OCI-LY3 (cell line): ENCODE data around the gene ZNF804A.

Experiments used
- H2AFZ ChIP-seq: fragments of 200-600, 300-600 bp; shearing (Covaris generic); 2 replicates; pipeline ENCODE4 v1.6.0; 2014; ENCODE audit warnings: antibody characterized with exemption, low read depth, low read length
- H3K27ac ChIP-seq: fragments of 200-600, 300-600 bp; sonication (generic); 2 replicates; pipeline ENCODE4 v1.5.1; 2014; ENCODE audit warnings: mild to moderate bottlenecking, low read length, moderate library complexity, mixed read lengths
- H3K27me3 ChIP-seq: fragments of 200-600, 300-600 bp; sonication (generic); 2 replicates; pipeline ENCODE4 v1.6.1; 2014; ENCODE audit warnings: low read depth, low read length, mixed read lengths
- H3K36me3 ChIP-seq: fragments of 200-600, 300-600 bp; sonication (generic); replicated peaks from 2 replicates; pipeline ENCODE3; 2014; ENCODE audit warnings: low read depth, low read length, mixed read lengths
- H3K4me1 ChIP-seq: fragments of 300-600, 200-600 bp; sonication (generic); 2 replicates; pipeline ENCODE4 v1.6.1; 2014; ENCODE audit warnings: low read length, mixed read lengths
- H3K4me2 ChIP-seq: fragments of 200-600, 300-600 bp; sonication (generic); 2 replicates; pipeline ENCODE4 v1.6.1; 2014; ENCODE audit warnings: low read length, mixed read lengths
- H3K4me3 ChIP-seq: fragments of 300-600, 200-600 bp; sonication (generic); 2 replicates; pipeline ENCODE4 v1.5.1; 2014; ENCODE audit warnings: antibody characterized with exemption, mild to moderate bottlenecking, low read length, moderate library complexity
- H3K79me2 ChIP-seq: fragments of 300-600, 200-600 bp; shearing (Covaris generic); 2 replicates; pipeline ENCODE4 v1.6.1; 2014; ENCODE audit warnings: mild to moderate bottlenecking, low read length, mixed read lengths
- H3K9ac ChIP-seq: fragments of 300-600, 200-600 bp; shearing (Covaris generic); 2 replicates; pipeline ENCODE4 v1.6.0; 2014; ENCODE audit warnings: mild to moderate bottlenecking, low read length, moderate library complexity
- H3K9me3 ChIP-seq: fragments of 200-600, 300-600 bp; shearing (Covaris generic); 2 replicates; pipeline ENCODE4 v1.6.1; 2014; ENCODE audit warnings: low read length, mixed read lengths; ENCODE audit not compliant: insufficient read depth
- H4K20me1 ChIP-seq: fragments of 200-600, 300-600 bp; sonication (generic); 2 replicates; pipeline ENCODE4 v1.6.1; 2016; ENCODE audit warnings: low read length, mixed read lengths; ENCODE audit not compliant: insufficient read depth
- CTCF ChIP-seq: fragments of 200-600, 300-600 bp; sonication (generic); IDR thresholded peaks from 2 replicates; pipeline ENCODE4 v1.5.1; 2014; ENCODE audit warnings: antibody characterized with exemption, low read length, low read depth
- EZH2phosphoT487 ChIP-seq: fragments of 200-600 bp; shearing (Covaris generic); IDR thresholded peaks from 2 replicates; pipeline ENCODE4 v1.6.1; 2018; ENCODE audit warnings: antibody characterized with exemption, mixed run types, low read depth

ZNF804A gene

GRCh38 chr2:184734338-184734737 is 136.0 kb downstream of the ZNF804A start:
- peaks cover 34% of the 10 kb centered on the region for H3K4me1 ChIP-seq
- H3K79me2 ChIP-seq: peaks cover 71% of the 10 kb centered on the region
- no peak overlapping the region for H3K27ac ChIP-seq
- no peak overlapping the region for H3K9ac ChIP-seq
- H4K20me1 ChIP-seq: peaks cover 3% of the 10 kb centered on the region; the same call in 1 of the 2 replicates
- no peak overlapping the region for H3K4me3 ChIP-seq
- no peaks in the 10 kb centered on the region for H3K27me3 ChIP-seq
- TF ChIP-seq CTCF: no peak
- no peak for TF ChIP-seq EZH2phosphoT487
- peaks cover 5% of the 10 kb centered on the region for H3K36me3 ChIP-seq
- H3K4me2 ChIP-seq: no peak overlapping the region
- no peaks in the 10 kb centered on the region for H3K9me3 ChIP-seq
- H2AFZ ChIP-seq: no peak overlapping the region

GRCh38 chr2:184735611-184736010 is 137.3 kb downstream of the ZNF804A start:
- H3K36me3 ChIP-seq: peaks cover 5% of the 10 kb centered on the region

GRCh38 chr2:184743096-184743495 is 144.8 kb downstream of the ZNF804A start:
- Histone ChIP-seq H4K20me1 (peaks cover 2% of the 10 kb centered on the region; the same call in 1 of the 2 replicates), H2AFZ (no peak overlapping the region), H3K36me3 (peaks cover under 1% of the 10 kb centered on the region), H3K9me3 (no peaks in the 10 kb centered on the region), H3K79me2 (peaks cover 32% of the 10 kb centered on the region), H3K4me1 (peaks cover 6% of the 10 kb centered on the region; the same call in 1 of the 2 replicates), H3K9ac (no peak overlapping the region), H3K27me3 (no peaks in the 10 kb centered on the region), H3K27ac (no peak overlapping the region), H3K4me3 (no peak overlapping the region), H3K4me2 (no peak overlapping the region)
- TF ChIP-seq EZH2phosphoT487: no peak
- no peak for TF ChIP-seq CTCF

More at GRCh38 chr2:184735611-184736010, 137.3 kb downstream of the ZNF804A start:
- Histone ChIP-seq H3K4me2 (no peak overlapping the region), H2AFZ (no peak overlapping the region), H3K9me3 (no peaks in the 10 kb centered on the region), H3K27me3 (no peaks in the 10 kb centered on the region), H3K79me2 (peaks cover 59% of the 10 kb centered on the region), H3K27ac (no peak overlapping the region), H3K9ac (no peak overlapping the region), H3K4me1 (peaks cover 21% of the 10 kb centered on the region), H4K20me1 (peaks cover 1% of the 10 kb centered on the region; the same call in 1 of the 2 replicates), H3K4me3 (no peak overlapping the region)
- TF ChIP-seq EZH2phosphoT487: no peak
- no peak for TF ChIP-seq CTCF

DNA sequence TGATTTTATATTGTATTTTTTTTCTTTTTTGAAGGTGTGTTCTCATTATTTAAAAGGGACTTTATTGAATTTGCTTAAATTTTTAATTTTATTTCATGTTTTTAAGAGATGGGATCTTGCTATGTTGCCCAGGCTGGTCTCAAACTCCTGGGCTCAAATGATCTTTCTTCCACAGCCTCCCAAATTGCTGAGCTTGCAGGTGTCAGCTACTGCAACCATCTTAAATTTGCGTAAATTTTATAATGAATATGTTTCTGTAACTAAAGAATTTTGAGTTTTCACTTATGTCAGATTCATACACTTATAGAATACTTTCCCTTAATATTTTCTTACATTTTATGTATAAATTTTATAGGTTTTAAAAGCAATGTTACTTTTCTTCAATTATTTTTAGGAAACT is 157.8 kb downstream of the ZNF804A start:
- H4K20me1 ChIP-seq: no peaks in the 10 kb centered on the region

More for the DNA sequence above, 157.8 kb downstream of the ZNF804A start:
- peaks cover 32% of the 10 kb centered on the region for H3K79me2 ChIP-seq
- H3K36me3 ChIP-seq: no peaks in the 10 kb centered on the region
- no peak overlapping the region for H3K27ac ChIP-seq
- TF ChIP-seq CTCF (no peak), EZH2phosphoT487 (no peak)
- H3K4me3 ChIP-seq: no peak overlapping the region
- H2AFZ ChIP-seq: no peak overlapping the region
- no peaks in the 10 kb centered on the region for H3K27me3 ChIP-seq
- H3K4me2 ChIP-seq: no peak overlapping the region
- no peaks in the 10 kb centered on the region for H3K4me1 ChIP-seq
- H3K9me3 ChIP-seq: no peaks in the 10 kb centered on the region
- H3K9ac ChIP-seq: no peak overlapping the region
